IMR-90 (cell line): Measurements from ENCODE around the gene MAGI1.

Experiments used
- CEBPB ChIP-seq: IDR thresholded peaks from 2 replicates; pipeline ENCODE4 v1.6.1; 2012; ENCODE audit warnings: low read depth, low read length, improper control_type of control experiment
- FOS ChIP-seq: fragments of 150-350 bp; IDR thresholded peaks from 2 replicates; pipeline ENCODE4 v1.6.1; 2016; ENCODE audit warnings: low read depth, low read length
- MAFK ChIP-seq: IDR thresholded peaks from 2 replicates; pipeline ENCODE4 v1.6.1; 2012; ENCODE audit warnings: low read depth, low read length, improper control_type of control experiment
- MAZ ChIP-seq: IDR thresholded peaks from 2 replicates; pipeline ENCODE4 v1.6.1; 2012; ENCODE audit warnings: low read depth, mild to moderate bottlenecking, low read length, improper control_type of control experiment, moderate library complexity, borderline replicate concordance
- MXI1 ChIP-seq: IDR thresholded peaks from 2 replicates; pipeline ENCODE4 v1.6.1; 2012; ENCODE audit warnings: low read depth, mild to moderate bottlenecking, low read length, moderate library complexity, borderline replicate concordance
- NFE2L2 ChIP-seq: fragments of 150-350 bp; IDR thresholded peaks from 2 replicates; pipeline ENCODE4 v1.6.1; 2016; ENCODE audit warnings: low read depth, mild to moderate bottlenecking, low read length
- POLR2A ChIP-seq: IDR thresholded peaks from 2 replicates; pipeline ENCODE4 v1.6.1; 2012; ENCODE audit warnings: mild to moderate bottlenecking, low read depth, low read length
- RAD21 ChIP-seq: IDR thresholded peaks from 2 replicates; pipeline ENCODE4 v1.6.1; 2012; ENCODE audit warnings: low read length, improper control_type of control experiment
- RCOR1 ChIP-seq: IDR thresholded peaks from 2 replicates; pipeline ENCODE4 v1.6.1; 2012; ENCODE audit warnings: mild to moderate bottlenecking, low read length, improper control_type of control experiment; ENCODE audit not compliant: insufficient replicate concordance
- RFX5 ChIP-seq: IDR thresholded peaks from 2 replicates; pipeline ENCODE4 v1.8.0; 2012; ENCODE audit warnings: low read depth, mild to moderate bottlenecking, low read length, moderate library complexity
- SMC3 ChIP-seq: fragments of 150-350 bp; IDR thresholded peaks from 2 replicates; pipeline ENCODE4 v1.6.1; 2016; ENCODE audit warnings: low read depth, mild to moderate bottlenecking, antibody characterized with exemption, low read length, moderate library complexity
- TF ChIP-seq, protein P1 (sequence below): conservative IDR thresholded peaks from 2 replicates; pipeline ENCODE4 v1.5.1; 2012; ENCODE audit warnings: mild to moderate bottlenecking, low read depth, low read length, improper control_type of control experiment
- TF ChIP-seq, protein P2 (sequence below): fragments of 150-350 bp; IDR thresholded peaks from 2 replicates; pipeline ENCODE4 v1.6.1; 2016; ENCODE audit warnings: low read depth, mild to moderate bottlenecking, low read length, moderate library complexity, borderline replicate concordance
- TF ChIP-seq, protein P3 (sequence below): fragments of 150-350 bp; IDR thresholded peaks from 2 replicates; pipeline ENCODE4 v1.6.1; 2017; ENCODE audit warnings: mild to moderate bottlenecking, antibody characterized with exemption, low read length, low read depth

DNA sequence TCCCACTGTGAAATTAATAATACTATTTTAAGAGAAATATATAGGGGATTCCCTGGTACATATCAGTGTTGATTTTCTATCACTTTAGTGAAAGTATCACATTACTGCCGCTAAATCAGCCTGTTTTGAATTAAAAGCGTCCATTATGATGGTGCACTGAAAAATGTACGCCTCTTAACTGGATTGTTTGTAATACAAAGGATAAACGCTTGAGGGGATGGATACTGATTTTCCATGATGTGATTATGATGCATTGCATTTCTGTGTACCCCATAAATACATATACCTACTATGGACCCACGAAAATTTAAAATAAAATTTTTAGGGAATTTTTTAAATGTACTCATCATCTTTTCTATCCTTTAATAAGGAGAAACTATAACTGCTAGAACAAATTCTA, 478.6 kb downstream of the MAGI1 start:
- TF ChIP-seq, protein P1, sequence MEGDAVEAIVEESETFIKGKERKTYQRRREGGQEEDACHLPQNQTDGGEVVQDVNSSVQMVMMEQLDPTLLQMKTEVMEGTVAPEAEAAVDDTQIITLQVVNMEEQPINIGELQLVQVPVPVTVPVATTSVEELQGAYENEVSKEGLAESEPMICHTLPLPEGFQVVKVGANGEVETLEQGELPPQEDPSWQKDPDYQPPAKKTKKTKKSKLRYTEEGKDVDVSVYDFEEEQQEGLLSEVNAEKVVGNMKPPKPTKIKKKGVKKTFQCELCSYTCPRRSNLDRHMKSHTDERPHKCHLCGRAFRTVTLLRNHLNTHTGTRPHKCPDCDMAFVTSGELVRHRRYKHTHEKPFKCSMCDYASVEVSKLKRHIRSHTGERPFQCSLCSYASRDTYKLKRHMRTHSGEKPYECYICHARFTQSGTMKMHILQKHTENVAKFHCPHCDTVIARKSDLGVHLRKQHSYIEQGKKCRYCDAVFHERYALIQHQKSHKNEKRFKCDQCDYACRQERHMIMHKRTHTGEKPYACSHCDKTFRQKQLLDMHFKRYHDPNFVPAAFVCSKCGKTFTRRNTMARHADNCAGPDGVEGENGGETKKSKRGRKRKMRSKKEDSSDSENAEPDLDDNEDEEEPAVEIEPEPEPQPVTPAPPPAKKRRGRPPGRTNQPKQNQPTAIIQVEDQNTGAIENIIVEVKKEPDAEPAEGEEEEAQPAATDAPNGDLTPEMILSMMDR = no peak
- TF ChIP-seq POLR2A (no peak), RAD21 (no peak), RFX5 (no peak), RCOR1 (no peak), CEBPB (no peak), SMC3 (no peak), NFE2L2 (no peak), MAZ (no peak), MXI1 (no peak), FOS (no peak), MAFK (no peak)
- TF ChIP-seq, protein P2, sequence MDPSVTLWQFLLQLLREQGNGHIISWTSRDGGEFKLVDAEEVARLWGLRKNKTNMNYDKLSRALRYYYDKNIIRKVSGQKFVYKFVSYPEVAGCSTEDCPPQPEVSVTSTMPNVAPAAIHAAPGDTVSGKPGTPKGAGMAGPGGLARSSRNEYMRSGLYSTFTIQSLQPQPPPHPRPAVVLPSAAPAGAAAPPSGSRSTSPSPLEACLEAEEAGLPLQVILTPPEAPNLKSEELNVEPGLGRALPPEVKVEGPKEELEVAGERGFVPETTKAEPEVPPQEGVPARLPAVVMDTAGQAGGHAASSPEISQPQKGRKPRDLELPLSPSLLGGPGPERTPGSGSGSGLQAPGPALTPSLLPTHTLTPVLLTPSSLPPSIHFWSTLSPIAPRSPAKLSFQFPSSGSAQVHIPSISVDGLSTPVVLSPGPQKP = no peak
- TF ChIP-seq, protein P3, sequence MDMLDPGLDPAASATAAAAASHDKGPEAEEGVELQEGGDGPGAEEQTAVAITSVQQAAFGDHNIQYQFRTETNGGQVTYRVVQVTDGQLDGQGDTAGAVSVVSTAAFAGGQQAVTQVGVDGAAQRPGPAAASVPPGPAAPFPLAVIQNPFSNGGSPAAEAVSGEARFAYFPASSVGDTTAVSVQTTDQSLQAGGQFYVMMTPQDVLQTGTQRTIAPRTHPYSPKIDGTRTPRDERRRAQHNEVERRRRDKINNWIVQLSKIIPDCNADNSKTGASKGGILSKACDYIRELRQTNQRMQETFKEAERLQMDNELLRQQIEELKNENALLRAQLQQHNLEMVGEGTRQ = no peak
